GM12872 (cell line): ENCODE data around the gene PBX2.

Experiments used
- CTCF ChIP-seq: IDR thresholded peaks from 3 replicates; pipeline ENCODE4 v1.5.1; 2011; ENCODE audit warnings: low read depth, mild to moderate bottlenecking, low read length, moderate library complexity; ENCODE audit not compliant: insufficient read depth

PBX2 gene

GRCh38 chr6:32181148-32181702 lies 8.8 kb downstream of the PBX2 start:
- no peak for TF ChIP-seq CTCF

GRCh38 chr6:32179766-32180405 lies 10.1 kb downstream of the PBX2 start:
- no peak for TF ChIP-seq CTCF

- no peak for TF ChIP-seq CTCF
Observed at GRCh38 chr6:32178547-32179440, 11.2 kb downstream of the PBX2 start.

GRCh38 chr6:32177788-32178546 lies 12.0 kb downstream of the PBX2 start, which contains the start of gene RNF5:
Gene RNF5 (plus strand): TSS chr6:32178405. CDS start chr6:32178512, 107 bp downstream.
- TF ChIP-seq CTCF = no peak

GRCh38 chr6:32177183-32177787 lies 12.7 kb downstream of the PBX2 start:
- TF ChIP-seq CTCF = no peak

GRCh38 chr6:32176476-32177182 lies 13.4 kb downstream of the PBX2 start:
- TF ChIP-seq CTCF = no peak
